AG08395 (cell line): ENCODE measurements around the gene ZNF385D.
A peak's percentile ranks its signal among the peaks of the same experiment; 100 is the strongest.
"Not testable (repeated sequence)": the region's sequence is repeated elsewhere in the genome, so short reads cannot be mapped to it uniquely, and the experiment has no call there.

Experiments used
- DNase-seq: peaks from one replicate; pipeline ENCODE4 v3.0.0; 2012; ENCODE audit warnings: mixed read lengths, low spot score

The ZNF385D gene

DNA sequence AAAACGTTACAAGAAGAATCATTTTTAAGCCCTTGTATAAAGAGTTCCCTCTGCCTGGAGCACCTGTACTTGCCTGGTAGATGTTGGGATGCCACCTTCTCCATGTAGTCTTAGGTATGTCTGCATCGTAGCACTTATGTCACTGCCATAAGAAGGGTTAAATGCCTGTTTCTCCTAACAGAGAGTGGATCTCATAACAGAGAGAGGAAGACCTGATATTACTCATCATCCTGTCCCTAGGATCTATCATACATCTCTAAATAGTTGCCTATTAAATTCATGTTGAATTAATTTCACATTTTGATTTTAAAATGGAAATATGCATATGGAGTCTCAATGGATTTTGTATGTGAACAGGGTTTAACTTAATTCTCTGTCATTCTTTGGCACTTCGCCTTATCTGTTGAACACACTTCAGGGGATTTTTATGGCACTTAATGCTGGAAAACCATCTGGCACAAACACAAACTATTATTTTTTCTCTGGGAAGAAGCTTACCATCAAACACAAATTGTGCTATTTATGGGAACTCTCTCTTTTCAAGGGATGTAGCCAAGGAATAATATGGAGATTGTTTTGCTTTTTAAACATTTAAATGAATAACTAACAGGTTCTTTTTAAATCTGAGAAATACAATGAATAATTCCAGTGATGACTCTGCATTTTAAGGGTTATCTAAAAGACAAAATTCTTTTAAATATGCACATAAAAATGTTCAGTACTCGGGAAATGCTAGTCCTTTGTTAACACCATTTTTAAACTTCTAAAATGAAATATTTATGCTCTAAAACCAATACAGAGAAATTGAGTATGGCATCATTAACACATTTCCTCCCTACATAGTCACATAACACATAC is 230.7 kb downstream of the ZNF385D start:
- DNase-seq: no peak

DNA sequence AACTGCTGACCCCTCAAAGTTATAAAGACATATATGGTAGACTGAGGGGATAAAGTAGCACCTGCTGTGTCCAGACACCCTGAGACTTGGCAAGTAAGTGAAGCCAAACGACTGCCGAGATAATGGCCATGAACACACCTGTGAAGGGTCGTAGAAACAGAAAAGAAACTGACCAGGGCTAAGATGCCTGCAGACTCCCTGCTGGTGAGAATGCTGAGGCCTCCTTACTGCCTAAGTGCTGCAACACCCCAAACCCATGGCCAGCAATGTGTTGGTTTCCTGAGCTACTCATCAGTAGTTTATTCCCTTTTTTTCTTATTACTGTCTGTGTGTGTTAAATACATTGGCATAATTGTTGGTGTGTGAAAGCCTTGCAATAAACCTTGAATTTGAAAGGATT is 233.8 kb downstream of the ZNF385D start:
- no peak for DNase-seq

DNA sequence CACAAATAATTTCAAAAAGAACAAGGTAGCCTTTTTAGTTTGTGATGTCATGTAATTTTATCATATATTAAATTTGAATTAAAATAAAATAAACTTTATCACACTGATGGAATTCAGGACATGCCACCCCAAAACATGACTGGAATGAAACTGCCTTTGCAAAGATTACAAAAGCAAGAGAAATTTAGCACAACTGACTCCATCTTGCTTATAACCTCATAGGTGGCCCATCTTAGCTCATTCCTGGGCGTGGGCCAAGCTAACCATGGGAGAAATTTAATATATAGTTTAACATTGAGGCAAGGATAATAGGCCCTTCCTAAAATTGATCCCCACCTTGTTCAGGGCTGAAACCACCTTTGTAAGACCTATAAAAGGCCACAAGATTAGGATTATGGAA is 235.6 kb downstream of the ZNF385D start:
- no peak for DNase-seq

DNA sequence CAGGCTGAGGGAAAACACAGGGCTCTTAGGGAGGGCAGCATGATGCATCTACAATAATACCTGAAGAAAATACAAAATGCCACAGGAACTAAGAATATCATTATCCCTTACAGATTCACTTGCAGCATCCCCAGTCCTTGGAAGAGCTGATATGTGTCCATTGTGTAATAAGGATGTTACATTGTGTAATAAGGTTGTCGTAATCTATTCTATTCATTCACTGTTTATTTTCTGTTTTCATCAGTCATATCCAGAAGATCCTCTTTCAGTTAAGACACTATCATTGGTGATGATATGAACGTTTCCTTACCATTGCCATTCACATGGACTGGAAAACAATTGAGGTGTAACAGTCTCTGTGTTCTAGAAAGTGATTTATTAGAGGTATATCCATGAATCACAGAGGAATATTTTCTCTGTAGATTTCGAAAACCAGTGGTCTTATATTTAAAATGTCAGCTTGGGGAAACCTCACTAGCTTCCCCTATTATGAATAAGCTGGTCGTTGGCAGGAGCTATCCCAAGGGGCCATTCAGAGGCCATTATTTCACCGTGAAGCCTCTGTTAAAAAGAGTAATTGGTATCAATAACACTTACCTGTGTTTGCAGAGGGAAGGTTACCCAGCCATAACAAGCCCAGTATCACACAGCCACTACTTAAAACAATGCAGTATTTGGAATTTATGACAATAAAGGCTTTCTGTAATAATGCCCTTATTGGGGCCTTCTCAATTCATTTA is 241.1 kb downstream of the ZNF385D start:
- DNase-seq: no peak

DNA sequence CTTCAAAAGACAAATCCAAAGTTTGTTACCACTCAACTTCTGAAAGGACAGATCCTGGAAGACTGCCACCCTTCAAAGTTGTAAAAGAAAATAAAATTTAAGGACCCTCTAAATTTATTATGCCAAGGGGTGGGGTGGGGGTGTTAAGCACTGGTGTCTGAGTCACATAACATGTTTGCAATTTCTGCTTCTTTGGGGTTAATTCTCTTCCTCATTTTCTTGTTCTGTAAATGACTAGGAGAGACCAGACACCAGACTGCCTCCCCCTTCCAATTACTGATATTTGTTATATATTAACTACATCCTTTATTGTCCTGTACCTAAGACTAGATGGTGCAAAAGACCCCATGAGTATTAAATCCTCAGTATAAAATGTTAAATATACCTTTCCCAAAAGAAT is 242.8 kb downstream of the ZNF385D start:
- DNase-seq: no peak

DNA sequence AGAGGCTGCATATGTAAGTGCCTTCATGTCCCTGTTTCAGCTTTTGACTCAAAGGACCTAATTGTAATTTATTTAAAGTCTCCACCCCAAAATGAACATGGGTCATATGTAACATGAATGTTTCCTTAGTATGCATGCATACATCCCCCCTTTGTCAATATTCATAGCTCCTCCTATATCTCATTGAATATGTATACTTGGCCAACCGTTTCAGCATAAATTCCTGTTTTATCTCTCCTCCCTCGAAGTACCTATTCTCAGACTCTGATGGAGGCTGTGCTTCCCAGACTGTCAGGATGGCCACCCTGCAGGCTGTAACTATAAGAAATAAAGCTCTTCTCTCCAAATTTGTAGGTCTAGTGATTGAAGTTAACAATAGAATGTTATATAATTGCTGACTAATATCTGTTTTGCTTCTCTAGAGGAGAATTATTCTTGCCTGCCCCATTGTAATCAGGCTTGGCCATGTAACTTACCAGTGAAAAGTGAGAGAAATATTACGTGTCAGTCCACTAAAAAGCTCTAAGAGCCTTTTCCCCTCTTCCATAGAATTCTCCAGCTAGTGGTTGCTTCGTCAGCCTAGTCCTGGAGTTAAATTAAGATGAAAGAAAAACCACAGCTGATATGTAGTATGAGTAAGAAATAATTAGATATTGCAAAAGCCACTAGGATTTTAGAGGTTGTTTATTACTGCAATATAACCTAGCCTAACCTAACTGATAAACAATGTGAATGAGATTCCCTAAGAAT is 245.1 kb downstream of the ZNF385D start:
- DNase-seq: no peak

DNA sequence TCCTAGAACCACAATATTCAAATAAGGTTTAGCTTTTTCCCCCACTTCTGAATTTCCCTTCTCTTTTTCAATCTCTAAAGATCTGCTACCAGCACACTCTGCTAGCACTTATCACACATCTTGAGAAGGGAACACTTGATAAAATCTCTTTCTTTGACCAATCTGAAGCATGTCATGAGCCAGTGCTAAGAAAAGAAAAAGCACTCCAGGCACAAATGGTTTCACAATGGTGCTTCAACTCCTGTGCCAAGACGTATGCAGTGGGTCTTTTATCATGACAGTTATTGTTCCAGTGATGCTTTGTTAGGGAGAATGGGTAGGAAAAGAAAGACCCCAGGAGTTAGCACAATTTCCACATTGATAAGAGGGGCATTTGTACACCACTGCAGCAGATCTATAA is 248.4 kb downstream of the ZNF385D start:
- no peak for DNase-seq

DNA sequence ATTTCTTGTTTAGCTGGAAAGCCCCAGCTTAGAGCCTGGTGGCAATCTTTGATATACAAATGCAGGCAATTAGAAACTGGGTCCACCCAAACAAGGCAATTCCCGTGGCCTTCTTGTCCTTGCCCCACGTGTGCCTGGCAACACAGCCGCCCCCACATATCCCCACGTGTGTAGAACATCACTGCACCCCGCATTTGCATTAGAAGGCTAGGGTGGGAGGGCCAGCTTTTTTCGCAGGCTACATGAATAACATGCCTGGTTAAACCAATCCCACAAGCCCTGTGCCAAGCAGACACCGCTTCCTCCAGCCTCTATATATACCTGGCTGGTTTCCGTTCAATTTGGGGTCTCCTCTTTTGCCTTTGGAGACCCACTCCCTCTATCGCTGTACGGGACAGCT is 250.2 kb downstream of the ZNF385D start:
- no peak for DNase-seq

DNA sequence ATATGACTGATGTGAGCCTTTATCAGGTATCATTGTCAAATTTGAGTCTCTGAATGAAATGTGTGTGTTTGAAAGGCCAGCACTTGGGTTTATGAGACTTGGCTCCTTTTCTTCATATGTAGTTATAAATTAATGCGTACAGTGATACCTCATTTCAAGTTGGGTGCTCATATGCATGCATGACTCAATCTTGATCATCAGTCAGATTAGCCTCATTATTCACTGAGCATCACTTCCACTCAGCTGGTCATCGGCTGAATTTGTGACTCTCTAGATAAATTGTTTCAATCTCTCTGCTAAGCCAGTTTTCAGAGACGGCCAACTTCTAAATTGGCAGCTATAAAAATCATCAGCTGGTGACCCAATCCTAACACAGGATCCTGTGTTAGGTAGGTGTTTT is 260.3 kb downstream of the ZNF385D start:
- DNase-seq: not testable (repeated sequence)

DNA sequence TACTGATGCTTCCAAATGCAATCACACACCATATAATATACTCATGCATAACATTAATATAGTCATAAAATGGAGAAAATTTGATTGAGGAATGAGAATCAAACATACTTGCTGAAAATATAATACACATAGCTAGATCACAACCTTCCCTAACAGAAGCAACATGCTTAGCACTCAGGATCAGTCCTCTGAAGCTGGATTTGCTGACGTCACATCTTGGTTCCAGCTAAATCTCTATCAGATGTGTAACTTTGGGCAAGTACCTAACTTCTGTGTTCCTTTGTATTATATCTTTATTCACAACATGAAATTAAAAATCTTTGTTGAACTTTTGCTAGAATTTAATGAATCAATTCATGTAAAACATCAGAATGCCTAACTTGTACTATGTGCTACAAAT is 263.5 kb downstream of the ZNF385D start:
- no peak for DNase-seq

DNA sequence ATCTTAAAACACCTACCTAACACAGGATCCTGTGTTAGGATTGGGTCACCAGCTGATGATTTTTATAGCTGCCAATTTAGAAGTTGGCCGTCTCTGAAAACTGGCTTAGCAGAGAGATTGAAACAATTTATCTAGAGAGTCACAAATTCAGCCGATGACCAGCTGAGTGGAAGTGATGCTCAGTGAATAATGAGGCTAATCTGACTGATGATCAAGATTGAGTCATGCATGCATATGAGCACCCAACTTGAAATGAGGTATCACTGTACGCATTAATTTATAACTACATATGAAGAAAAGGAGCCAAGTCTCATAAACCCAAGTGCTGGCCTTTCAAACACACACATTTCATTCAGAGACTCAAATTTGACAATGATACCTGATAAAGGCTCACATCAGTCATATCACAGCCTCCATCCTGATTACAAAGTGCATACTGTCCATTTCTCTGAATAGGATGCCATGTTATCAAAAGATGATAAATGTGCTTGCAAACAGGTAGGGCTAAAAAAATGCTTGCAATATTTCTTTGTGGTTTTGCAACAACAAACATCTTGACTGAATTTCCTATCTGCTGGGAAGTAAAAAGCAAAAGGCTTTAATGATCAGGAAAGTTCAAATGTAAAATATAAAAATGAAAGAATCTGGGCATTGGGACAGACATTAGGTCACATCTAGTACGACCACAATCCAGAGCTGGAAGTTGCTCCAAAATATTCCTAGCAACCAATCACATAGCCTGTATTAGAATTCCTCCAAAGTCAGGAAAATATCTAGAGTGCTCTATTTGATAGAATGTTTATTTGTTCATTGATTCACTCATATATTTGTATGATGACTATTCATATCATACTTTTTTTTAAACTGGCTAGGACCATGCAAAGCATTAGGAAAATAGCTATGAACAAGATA is 264.7 kb downstream of the ZNF385D start:
- DNase-seq: peak; percentile 15

DNA sequence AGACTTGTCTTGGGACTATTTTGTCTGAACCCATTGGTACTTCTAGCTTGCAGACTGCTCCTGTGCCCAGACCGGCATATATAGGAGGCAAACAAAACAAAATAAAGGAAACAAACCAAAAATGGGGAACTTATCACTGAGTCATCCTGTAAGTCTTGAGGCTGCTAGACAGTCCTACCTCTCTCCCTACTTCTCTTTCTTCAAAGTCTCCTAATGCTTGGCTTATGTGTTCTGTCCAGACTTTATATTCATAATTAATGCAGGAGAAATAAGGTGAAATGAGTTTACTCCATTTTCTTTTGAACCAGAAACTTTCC is 266.2 kb downstream of the ZNF385D start:
- no peak for DNase-seq

DNA sequence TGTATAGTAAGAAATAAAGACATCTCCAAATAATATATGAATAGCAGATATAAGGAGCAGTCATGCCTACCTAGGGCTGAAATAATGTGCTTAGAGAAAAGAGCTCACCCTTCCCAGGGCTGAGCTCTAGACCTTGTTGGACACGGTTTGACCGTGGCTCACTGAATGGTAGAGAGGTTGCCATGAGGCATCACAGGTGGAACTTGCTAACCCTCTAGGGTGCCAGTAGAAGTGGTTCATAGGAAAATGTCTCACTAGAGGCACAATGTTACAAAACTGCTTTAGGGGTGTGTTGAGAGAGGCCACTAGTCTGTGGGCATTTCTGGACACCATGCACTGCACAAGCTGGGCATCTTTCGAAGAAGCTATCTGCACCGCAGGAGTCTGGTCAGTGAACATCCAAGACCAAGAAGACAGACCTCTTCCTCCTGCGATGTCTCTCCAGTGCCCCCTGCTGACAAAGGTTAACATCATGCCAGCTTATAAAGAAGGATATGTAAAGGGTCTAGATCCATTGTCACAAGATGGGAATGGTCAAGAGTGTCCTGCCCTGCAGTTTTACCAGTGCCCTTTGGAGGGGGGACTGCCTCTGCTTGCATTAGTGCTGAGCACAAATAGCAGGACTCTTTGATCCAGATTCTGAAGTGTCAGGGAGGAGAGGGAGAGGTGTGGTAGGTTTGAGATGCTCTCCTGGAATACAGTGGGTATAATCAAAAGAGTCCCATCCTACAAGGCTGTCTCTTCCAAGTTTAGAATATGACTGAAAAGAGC is 266.8 kb downstream of the ZNF385D start:
- peak; percentile 62 for DNase-seq

DNA sequence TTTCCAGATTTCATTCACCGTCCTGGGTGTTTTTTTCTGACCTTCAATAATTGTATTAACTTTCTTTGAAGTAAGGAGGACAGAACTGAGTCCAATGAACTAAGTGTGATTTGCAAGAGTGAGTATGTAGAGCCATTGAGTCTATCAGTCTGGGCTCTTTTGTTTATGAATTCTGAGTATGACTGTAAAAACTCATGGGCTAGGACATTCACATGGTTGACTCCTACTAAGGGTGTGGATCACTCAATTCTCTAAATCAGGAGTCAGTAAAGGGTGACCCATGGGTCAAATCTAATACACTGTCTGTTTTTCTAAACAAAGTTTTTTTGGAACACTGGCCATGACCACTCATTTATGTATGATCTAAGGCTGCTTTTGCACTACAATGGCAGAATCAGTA is 269.0 kb downstream of the ZNF385D start:
- DNase-seq: no peak

DNA sequence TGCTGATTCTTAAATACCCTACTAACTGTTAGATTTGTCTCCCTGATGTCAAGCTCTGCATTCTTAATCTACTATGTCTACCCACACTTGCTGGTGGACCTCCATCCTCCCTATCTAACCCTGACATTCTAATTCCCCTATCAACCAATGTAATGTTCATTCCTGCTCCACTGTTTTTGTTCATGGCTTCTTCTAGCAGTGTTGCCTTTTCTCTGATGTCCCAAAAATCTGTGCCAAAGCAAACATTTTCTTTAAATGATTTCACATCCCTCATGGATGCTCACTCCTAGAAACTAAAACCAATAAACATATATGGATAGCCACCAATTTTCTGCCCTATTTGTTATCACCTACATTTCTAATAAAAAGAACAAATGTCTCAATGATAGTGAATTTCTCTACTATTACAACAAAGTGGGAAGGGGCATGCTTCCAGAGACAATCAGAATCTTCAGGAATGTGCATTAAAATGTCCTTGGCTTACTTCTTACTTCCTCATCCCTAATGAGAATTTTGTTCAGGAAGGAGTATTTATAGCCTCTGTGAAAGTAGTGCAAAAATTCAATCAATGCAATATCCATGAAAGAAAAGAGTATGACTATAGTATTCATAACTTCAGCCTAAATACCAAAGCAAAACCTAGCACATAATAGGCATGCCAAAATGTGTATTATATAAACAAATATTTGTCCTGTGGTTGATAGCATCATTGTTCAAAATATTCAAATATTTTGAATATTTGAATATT is 273.3 kb downstream of the ZNF385D start:
- peak; percentile 38 for DNase-seq

DNA sequence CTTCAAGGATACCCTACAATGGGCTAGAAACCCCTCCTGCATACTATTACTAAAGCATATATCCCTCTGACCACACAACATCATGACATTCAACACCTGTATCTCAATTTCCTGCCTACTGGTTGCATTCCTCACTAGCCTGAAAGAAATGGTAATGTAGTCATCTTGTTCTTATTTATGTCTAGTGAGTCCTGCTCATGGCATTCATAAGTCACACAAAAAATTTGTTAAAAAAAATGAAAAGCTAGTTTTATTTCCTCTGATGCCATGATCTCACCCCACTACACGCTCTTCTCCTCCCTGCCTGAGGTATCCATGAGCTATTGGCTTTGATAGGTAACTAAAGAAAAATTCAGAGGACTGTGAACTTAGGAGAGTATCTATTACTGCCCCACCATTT is 284.5 kb downstream of the ZNF385D start:
- peak; percentile 27 for DNase-seq

DNA sequence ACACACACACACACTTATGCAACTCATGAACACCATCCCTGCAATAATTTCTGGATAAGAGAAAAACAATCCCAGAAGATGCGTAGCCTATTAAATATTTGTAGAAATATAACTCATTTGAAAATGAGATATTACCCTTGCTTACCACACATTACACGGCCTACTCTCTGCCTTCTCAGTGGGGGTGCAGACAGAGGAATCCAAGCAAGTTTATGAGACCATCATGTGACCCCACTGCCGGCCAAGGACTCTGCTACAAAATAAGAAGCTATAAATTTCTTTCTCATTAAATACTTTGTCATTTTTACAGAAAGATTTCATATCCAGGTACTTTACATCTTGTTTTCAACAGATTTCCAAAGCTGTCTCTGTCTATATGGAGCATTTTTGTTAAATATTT is 286.3 kb downstream of the ZNF385D start:
- no peak for DNase-seq

DNA sequence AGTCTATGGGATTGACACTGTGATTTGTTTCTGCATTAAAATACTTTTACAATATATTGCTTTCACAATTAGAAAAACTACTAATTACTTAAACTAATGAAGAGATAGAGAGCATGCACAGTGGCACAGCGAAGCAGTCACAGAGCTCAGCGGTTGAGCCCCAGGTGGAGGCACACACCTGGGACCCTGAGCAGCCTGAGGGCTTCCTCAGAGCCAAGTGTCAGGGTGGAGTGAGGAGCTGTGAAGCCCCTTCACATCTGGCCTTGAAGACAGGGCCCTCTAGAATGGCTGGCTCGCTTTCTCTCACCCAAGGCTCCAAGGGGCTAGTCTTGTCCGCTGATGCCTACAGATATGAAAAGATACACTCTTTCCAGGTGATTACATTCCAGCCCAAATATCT is 287.7 kb downstream of the ZNF385D start:
- no peak for DNase-seq

DNA sequence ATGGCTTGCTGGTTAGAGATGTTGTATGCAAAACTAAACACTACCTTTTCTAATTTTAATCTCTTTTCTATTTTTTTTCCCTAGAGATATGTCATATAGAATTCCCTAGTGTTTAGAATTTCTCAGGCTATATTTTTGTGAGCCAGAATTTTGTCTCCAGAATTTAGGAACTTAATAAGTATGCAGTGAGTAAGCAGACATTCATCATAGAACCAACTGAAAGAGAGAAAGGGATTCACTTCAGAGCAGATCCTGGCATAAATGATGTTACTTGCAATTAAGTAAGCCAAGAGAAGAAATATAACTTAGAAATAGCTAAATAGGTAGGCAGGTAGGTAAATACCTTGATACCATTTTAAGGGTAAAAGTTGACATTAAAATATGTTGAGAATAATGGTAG is 288.9 kb downstream of the ZNF385D start:
- peak; percentile 12 for DNase-seq

DNA sequence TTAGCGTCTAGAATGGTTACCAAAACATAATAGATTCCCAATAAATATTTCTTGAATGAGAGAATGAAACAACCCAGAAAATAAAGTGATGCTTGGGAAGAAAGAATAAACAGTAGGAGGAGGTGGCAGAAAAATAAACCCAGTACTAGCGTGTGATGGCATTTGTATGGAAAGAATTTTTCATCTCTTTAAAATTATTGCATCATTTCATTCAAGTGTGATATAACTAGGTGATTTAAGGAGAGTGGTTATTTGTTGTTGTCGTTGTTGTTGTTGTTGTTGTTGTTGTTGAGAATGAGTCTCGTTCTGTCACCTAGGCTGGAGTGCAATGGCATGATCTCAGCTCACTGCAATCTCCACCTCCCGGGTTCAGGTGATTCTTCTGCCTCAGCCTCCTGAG is 293.9 kb downstream of the ZNF385D start:
- no peak for DNase-seq
